Osteoblast (primary cell): ENCODE measurements around the gene SPR. TPM values are rescaled to one million over a fixed set of nuclear protein-coding genes. Genes with fewer than 3 reads are reported as not detected.

Source experiments
- DNase-seq: peaks from one replicate; pipeline ENCODE4 v3.0.0; 2011; ENCODE audit warnings: low spot score, mixed read lengths; ENCODE audit not compliant: insufficient read length; ENCODE audit errors: missing footprints
- H2AFZ ChIP-seq: 2 replicates; pipeline ENCODE4 v1.6.0; 2011; ENCODE audit warnings: mild to moderate bottlenecking, low read length
- H3K27ac ChIP-seq: 2 replicates; pipeline ENCODE4 v1.5.1; 2011; ENCODE audit warnings: mild to moderate bottlenecking, low read depth, low read length, moderate library complexity
- H3K27me3 ChIP-seq: 2 replicates; pipeline ENCODE4 v1.6.0; 2012; ENCODE audit warnings: mild to moderate bottlenecking, control low read depth, inconsistent platforms, low read length, moderate library complexity; ENCODE audit not compliant: insufficient read depth
- H3K36me3 ChIP-seq: 2 replicates; pipeline ENCODE4 v1.5.1; 2011; ENCODE audit warnings: mild to moderate bottlenecking, low read length, control low read depth, moderate library complexity; ENCODE audit not compliant: insufficient read depth
- H3K4me1 ChIP-seq: 2 replicates; pipeline ENCODE4 v1.5.1; 2011; ENCODE audit warnings: mild to moderate bottlenecking, low read length, control low read depth, moderate library complexity; ENCODE audit not compliant: insufficient read depth
- H3K4me2 ChIP-seq: 2 replicates; pipeline ENCODE4 v1.6.0; 2011; ENCODE audit warnings: mild to moderate bottlenecking, low read length; ENCODE audit not compliant: insufficient read depth
- H3K4me3 ChIP-seq: fragments of 200-600 bp; sonication (generic); 3 replicates; pipeline ENCODE4 v1.5.1; 2012; ENCODE audit warnings: mild to moderate bottlenecking, low read length, inconsistent platforms; ENCODE audit not compliant: insufficient read depth
- H3K79me2 ChIP-seq: 2 replicates; pipeline ENCODE4 v1.6.0; 2012; ENCODE audit warnings: mild to moderate bottlenecking, low read length, control low read depth, inconsistent platforms; ENCODE audit not compliant: insufficient read depth
- H3K9me3 ChIP-seq: 2 replicates; pipeline ENCODE4 v1.5.1; 2011; ENCODE audit warnings: low read depth, low read length, control low read depth
- H4K20me1 ChIP-seq: 2 replicates; pipeline ENCODE4 v1.6.0; 2012; ENCODE audit warnings: mild to moderate bottlenecking, low read length, control low read depth; ENCODE audit not compliant: insufficient read depth
- CTCF ChIP-seq: IDR thresholded peaks from 2 replicates; pipeline ENCODE4 v1.5.1; 2011; ENCODE audit warnings: mild to moderate bottlenecking, low read depth, low read length, moderate library complexity; ENCODE audit errors: extremely low read depth
- total RNA-seq: library from RNA; depleted of rRNA; stranded (reverse); fragments of >200 nt; gene quantifications from 2 replicates; pipeline ENCODE4 v1.2.3, GENCODE V29; 2012

SPR gene
- total RNA-seq, 1 donor: 17.0 TPM

- no peak for TF ChIP-seq CTCF
- H3K4me3 ChIP-seq: no peak overlapping the region
- peaks cover 25% of the 10 kb centered on the region for H3K4me1 ChIP-seq
- peaks cover 2% of the 10 kb centered on the region for H4K20me1 ChIP-seq
- no peaks in the 10 kb centered on the region for H3K36me3 ChIP-seq
- no peak overlapping the region for H3K4me2 ChIP-seq
- H2AFZ ChIP-seq: no peak overlapping the region
- peaks cover under 1% of the 10 kb centered on the region for H3K27me3 ChIP-seq
- H3K27ac ChIP-seq: no peak overlapping the region
- H3K9me3 ChIP-seq: no peaks in the 10 kb centered on the region
- no peak for DNase-seq
- no peaks in the 10 kb centered on the region for H3K79me2 ChIP-seq
Observed at GRCh38 chr2:72935611-72935957, 48.4 kb downstream of the SPR start.

GRCh38 chr2:72936660-72937355 is 49.6 kb downstream of the SPR start:
- Histone ChIP-seq H3K4me3 (no peak overlapping the region), H3K27ac (no peak overlapping the region), H3K4me2 (no peak overlapping the region), H3K4me1 (peaks cover 26% of the 10 kb centered on the region), H2AFZ (no peak overlapping the region), H3K36me3 (no peaks in the 10 kb centered on the region), H4K20me1 (peaks cover 8% of the 10 kb centered on the region), H3K27me3 (no peaks in the 10 kb centered on the region), H3K79me2 (no peaks in the 10 kb centered on the region), H3K9me3 (no peaks in the 10 kb centered on the region)
- DNase-seq: no peak
- no peak for TF ChIP-seq CTCF

GRCh38 chr2:72937356-72937669 is 50.1 kb downstream of the SPR start:
- Histone ChIP-seq H3K27me3 (no peaks in the 10 kb centered on the region), H3K79me2 (no peaks in the 10 kb centered on the region), H3K4me2 (no peak overlapping the region), H3K4me3 (no peak overlapping the region), H3K9me3 (no peaks in the 10 kb centered on the region), H2AFZ (no peak overlapping the region), H3K4me1 (peaks cover 21% of the 10 kb centered on the region), H3K27ac (no peak overlapping the region), H3K36me3 (no peaks in the 10 kb centered on the region), H4K20me1 (peaks cover 8% of the 10 kb centered on the region)
- no peak for DNase-seq
- no peak for TF ChIP-seq CTCF

GRCh38 chr2:72938455-72938854 is 51.2 kb downstream of the SPR start:
- no peak overlapping the region for H3K4me3 ChIP-seq
- no peak overlapping the region for H2AFZ ChIP-seq
- H3K9me3 ChIP-seq: no peaks in the 10 kb centered on the region
- no peak overlapping the region for H3K4me2 ChIP-seq
- no peaks in the 10 kb centered on the region for H3K27me3 ChIP-seq
- no peaks in the 10 kb centered on the region for H3K36me3 ChIP-seq
- peaks cover 17% of the 10 kb centered on the region for H3K4me1 ChIP-seq
- no peaks in the 10 kb centered on the region for H3K79me2 ChIP-seq
- H4K20me1 ChIP-seq: peaks cover 8% of the 10 kb centered on the region
- no peak overlapping the region for H3K27ac ChIP-seq
- TF ChIP-seq CTCF: no peak
- no peak for DNase-seq
